Erythroblast (primary cell): ENCODE data around the gene MEGF8.

ENCODE experiments used
- GATA1 ChIP-seq: IDR thresholded peaks from 2 replicates; pipeline ENCODE4 v1.6.1; 2011; ENCODE audit warnings: low read depth, mild to moderate bottlenecking, control low read depth, low read length, moderate library complexity
- POLR2A ChIP-seq: IDR thresholded peaks from 2 replicates; pipeline ENCODE4 v1.6.1; 2011; ENCODE audit warnings: mild to moderate bottlenecking, low read length

- no peak for TF ChIP-seq POLR2A
- TF ChIP-seq GATA1: no peak
Observed at GRCh38 chr19:42375415-42376176, 50.2 kb downstream of the MEGF8 start.
